GM12892 (cell line): ENCODE data around the gene ARMC9.
"Not testable (repeated sequence)": the region's sequence is repeated elsewhere in the genome, so short reads cannot be mapped to it uniquely, and the experiment has no call there.

Source experiments
- DNase-seq: peaks from one replicate; pipeline ENCODE4 v3.0.0; 2011; ENCODE audit not compliant: insufficient read length
- FAIRE-seq: peaks from 2 replicates; lab custom pipeline; 2011; peaks lifted over from hg19 to GRCh38; lab: Jason Lieb, UNC
- POLR2A ChIP-seq: IDR thresholded peaks from 2 replicates; pipeline ENCODE4 v1.6.1; 2011; ENCODE audit warnings: low read depth, low read length, control low read depth
- POLR2AphosphoS5 ChIP-seq: IDR thresholded peaks from 2 replicates; pipeline ENCODE4 v1.6.1; 2011; ENCODE audit warnings: low read depth, low read length, control low read depth
- TAF1 ChIP-seq: IDR thresholded peaks from 2 replicates; pipeline ENCODE4 v1.6.1; 2011; ENCODE audit warnings: low read depth, mild to moderate bottlenecking, control low read depth, low read length, borderline replicate concordance

Gene ARMC9

GRCh38 chr2:231193216-231193615 lies 5.2 kb upstream of the ARMC9 start:
- FAIRE-seq (no peak), DNase-seq (no peak)
- TF ChIP-seq TAF1, result no peak
- no peak for TF ChIP-seq POLR2A
- no peak for TF ChIP-seq POLR2AphosphoS5

GRCh38 chr2:231196592-231196991 lies 1.8 kb upstream of the ARMC9 start:
- DNase-seq, result no peak
- no peak for FAIRE-seq
- TF ChIP-seq POLR2AphosphoS5 (no peak), TAF1 (no peak), POLR2A (no peak)

DNA sequence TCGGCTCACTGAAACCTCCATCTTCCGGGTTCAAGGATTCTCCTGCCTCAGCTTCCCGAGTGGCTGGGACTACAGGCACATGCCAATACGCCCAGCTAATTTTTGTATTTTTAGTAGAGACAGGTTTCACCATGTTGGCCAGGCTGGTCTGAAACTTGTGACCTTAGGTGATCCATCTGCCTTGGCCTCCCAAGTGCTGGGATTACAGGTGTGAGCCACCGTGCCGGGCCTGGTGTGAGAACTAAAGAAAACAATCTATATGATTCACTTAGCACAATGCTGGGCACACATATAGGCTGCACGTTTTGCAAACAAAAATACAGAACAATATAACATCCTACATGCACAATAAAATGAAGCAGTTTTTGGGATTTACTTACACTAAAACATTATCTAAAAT lies 1.2 kb upstream of the ARMC9 start:
- DNase-seq, FAIRE-seq: not testable (repeated sequence)

DNA sequence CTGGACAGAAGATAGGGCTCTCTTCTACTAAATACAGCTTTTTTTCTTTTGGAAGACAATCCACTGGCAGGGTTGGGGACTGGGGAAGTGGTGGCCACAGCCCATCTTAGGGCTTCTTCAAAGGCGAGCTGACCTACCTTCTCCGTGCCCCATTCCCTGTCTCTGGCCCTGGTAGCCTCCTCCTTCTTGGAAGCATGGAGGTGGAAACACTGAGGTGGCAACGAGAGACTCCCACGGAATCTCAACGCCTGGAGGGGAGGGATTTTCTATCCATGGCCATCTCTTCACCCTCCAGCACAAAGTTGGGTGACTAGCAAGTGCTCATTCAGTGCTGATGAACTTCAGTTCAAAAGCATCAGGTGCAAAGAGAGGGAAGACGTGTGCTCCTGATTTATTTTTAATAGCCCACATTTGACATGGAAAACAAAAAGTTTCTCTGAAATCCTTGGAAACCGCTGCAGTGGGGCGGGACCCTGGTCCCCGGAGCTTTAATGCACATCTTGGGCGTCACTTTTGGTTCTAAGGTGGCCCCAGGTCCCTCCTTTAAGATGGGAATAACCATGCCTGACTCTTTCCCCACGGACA lies 633 bp upstream of the ARMC9 start:
- TF ChIP-seq POLR2A, result no peak
- no peak for TF ChIP-seq POLR2AphosphoS5
- TF ChIP-seq TAF1, result no peak
- DNase-seq, result no peak
- peak; percentile 67 for FAIRE-seq

DNA sequence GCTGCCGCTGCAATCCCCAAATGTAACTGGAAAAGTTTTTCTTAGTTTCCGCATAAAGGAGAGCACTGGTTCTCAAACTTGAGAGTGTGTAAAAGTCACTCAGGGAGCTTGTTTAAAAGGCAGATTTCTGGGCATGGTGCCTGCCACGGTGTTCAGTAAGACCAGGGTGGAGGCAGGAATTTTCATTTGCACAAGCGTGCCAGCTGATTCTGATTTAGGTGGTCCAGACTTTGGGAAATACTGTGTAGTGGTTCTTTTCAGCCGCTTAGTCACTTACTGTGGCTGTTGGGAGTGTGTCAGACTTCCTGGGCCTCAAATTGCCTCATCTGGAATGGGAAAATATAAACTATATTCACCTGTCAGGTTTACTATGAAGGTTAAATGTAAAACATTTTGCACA lies 788 bp downstream of the ARMC9 start:
- no peak for DNase-seq
- TF ChIP-seq TAF1, result no peak
- no peak for TF ChIP-seq POLR2A
- no peak for TF ChIP-seq POLR2AphosphoS5
- no peak for FAIRE-seq

DNA sequence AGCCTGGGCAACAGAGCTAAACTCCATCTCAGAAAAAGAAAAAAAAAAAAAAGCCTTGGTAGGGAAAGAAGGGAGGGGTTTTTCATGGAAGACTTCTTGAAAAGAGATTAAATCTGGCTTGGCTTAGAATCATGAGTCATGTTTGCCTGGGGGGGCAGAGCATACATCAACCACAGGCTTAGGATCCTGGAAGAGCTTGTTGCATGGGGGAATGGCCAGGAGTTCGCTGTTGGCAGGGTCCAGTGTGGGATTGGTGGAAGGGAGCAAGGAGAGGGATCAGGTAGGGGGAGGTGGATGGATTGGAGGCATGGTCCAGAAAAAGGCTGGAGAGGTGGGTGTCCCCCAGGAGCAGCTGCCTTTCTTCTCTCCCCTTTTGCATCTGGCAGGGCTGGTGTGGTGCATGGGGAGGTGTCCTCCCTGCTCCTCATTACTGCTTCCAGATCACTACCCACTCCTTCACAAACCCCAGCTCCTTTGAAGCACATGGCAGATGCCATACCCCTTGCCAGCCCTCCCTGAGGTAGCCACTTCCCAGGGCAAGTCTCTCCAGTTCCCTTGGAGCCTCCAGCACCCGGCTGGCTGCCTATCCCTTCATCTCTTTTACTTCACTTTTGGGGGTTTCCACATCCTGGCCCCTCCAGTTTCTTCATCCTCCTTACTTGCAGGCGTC lies 2.5 kb downstream of the ARMC9 start:
- DNase-seq (no peak), FAIRE-seq (no peak)
- TF ChIP-seq TAF1, result no peak
- TF ChIP-seq POLR2AphosphoS5, result no peak
- TF ChIP-seq POLR2A, result no peak

DNA sequence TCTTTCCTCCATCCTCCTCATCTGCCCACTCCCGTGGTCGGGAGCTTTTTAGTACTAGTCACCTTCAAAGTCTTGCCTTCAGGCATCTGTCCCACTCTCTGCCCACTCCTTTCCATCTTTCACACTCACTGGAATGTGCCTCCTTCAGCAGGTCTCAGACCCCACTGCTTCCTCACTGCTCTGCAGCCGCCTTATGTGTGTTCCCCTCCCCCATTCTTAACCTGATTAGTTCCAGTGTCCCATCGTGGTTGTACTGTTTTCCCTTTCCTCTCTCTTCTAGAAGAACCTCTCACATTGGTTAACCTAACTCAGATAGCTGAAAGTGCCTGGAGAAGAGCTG lies 3.0 kb downstream of the ARMC9 start:
- DNase-seq (no peak), FAIRE-seq (no peak)
- TF ChIP-seq TAF1 (no peak), POLR2AphosphoS5 (no peak), POLR2A (no peak)

DNA sequence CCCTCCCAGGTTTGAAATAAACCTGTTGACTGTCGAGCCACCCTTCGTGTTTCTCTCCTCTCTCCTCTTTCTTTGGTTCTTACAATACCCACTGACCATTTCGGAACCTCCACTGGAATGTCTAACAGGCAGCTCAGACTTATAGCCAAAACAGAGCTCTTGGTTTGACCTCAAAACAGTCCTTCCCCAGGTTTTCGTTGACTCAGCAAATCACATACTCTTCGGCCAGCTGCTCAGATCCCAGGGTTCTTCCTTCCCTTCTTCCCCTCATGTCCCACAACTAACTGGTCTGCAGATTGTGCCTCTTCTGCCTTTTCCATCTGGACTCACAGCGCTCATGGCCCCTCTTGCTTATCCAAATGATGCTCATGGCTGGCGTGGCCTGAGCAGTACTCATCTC lies 4.7 kb downstream of the ARMC9 start:
- FAIRE-seq (no peak), DNase-seq (no peak)
- TF ChIP-seq POLR2AphosphoS5, result no peak
- TF ChIP-seq TAF1, result no peak
- no peak for TF ChIP-seq POLR2A

DNA sequence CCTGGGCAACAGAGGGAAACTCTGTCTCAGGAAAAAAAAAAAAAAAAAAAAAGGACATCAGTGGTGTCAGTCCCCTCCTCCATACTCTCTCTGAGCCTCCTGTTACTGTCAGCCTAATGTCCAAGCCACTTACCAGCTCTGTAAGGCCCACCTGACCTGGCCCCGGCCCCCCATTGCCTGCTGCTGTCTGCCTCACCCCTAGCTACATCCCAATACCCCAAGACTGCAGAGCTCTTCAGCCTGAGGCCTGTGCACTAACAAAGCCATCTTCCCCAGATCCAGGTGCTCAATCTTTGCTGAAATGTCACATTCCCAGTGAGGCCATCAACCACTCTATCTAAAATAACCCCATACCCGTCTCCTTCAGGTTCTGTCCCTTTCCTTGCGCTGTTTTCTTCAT lies 5.7 kb downstream of the ARMC9 start:
- no peak for TF ChIP-seq TAF1
- no peak for TF ChIP-seq POLR2AphosphoS5
- TF ChIP-seq POLR2A, result no peak
- FAIRE-seq (no peak), DNase-seq (no peak)

GRCh38 chr2:231204581-231204980 lies 6.2 kb downstream of the ARMC9 start:
- FAIRE-seq (no peak), DNase-seq (no peak)
- TF ChIP-seq POLR2A (no peak), TAF1 (no peak), POLR2AphosphoS5 (no peak)

- peak; percentile 14 for FAIRE-seq
- TF ChIP-seq POLR2A, result no peak
- no peak for TF ChIP-seq TAF1
- no peak for TF ChIP-seq POLR2AphosphoS5
- no peak for DNase-seq
Measured at GRCh38 chr2:231207734-231208133, 9.3 kb downstream of the ARMC9 start.

DNA sequence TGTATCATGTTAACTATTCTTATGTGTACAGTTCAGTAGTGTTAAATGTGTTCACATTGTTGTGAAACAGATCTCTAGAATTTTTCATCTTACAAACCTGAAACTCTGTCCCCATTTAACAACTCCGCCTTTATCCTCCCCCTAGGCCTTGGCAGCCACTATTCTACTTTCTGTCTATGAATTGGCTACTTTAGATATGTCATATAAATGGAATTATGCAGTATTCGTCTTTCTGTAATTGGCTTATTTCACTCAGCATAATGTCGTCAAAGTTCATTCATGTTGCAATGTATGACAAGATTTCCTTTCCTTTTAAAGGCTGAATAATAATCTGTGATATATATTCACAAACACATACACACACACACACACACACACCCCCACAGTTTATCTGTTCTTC lies 12.4 kb downstream of the ARMC9 start:
- TF ChIP-seq TAF1 (no peak), POLR2AphosphoS5 (no peak), POLR2A (no peak)
- DNase-seq, result no peak
- no peak for FAIRE-seq

- FAIRE-seq, result no peak
- TF ChIP-seq POLR2A (no peak), TAF1 (no peak)
Measured at GRCh38 chr2:231211486-231211885, 13.1 kb downstream of the ARMC9 start.

More at GRCh38 chr2:231211486-231211885, 13.1 kb downstream of the ARMC9 start:
- no peak for DNase-seq
